ENCODE results near the gene RFLNA. TPM values are rescaled to one million over a fixed set of nuclear protein-coding genes. Genes with fewer than 3 reads are reported as not detected.

Gene RFLNA
- polyA plus RNA-seq, 1 donor from 2014 or later, result 9.6 TPM

DNA sequence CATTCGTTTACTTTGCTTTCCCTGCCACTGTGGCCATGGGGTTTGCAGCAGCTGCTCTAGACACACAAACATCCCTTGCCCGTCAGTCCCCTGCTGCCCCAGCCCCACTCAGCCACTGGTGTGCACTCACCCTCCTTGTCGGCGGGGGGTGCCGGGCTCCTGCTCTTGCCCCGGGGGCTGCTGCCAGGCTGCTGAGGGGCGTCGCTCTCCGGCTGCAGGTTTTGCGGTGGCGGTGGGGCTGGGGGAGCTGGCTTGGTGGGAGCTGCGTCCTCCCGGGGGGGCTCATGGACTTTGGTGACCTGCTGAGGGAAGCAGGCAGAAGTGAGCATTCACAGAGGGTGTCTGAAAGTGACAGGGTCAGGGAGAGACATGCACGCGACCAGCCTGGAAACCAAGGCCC lies 67.1 kb downstream of the RFLNA start:
- Histone ChIP-seq H4K20me1 (ENCODE audit: insufficient read depth) (no peaks in the 10 kb centered on the region), H3K9me3 (ENCODE audit: low read length) (no peaks in the 10 kb centered on the region), H3K4me2 (ENCODE audit: low read length) (no peak overlapping the region), H3K9me2 (ENCODE audit: insufficient read depth, low read length) (no peaks in the 10 kb centered on the region), H3K4me3 (ENCODE audit: low read length) (no peak overlapping the region), H2AFZ (ENCODE audit: low read depth, low read length) (no peak overlapping the region), H3K9ac (ENCODE audit: low read length) (no peak overlapping the region), H3K79me2 (replicated peaks; ENCODE audit: insufficient read depth, low read length) (no peaks in the 10 kb centered on the region), H3F3A (ENCODE audit: insufficient read depth, low read length, poor library complexity, severe bottlenecking) (no peaks in the 10 kb centered on the region), H3K27ac (ENCODE audit: low read length) (no peak overlapping the region), H3K36me3 (ENCODE audit: insufficient read depth, low read length) (no peaks in the 10 kb centered on the region), H3K27me3 (ENCODE audit: insufficient read depth, low read depth, low read length) (no peaks in the 10 kb centered on the region)
- TF ChIP-seq, protein P1, sequence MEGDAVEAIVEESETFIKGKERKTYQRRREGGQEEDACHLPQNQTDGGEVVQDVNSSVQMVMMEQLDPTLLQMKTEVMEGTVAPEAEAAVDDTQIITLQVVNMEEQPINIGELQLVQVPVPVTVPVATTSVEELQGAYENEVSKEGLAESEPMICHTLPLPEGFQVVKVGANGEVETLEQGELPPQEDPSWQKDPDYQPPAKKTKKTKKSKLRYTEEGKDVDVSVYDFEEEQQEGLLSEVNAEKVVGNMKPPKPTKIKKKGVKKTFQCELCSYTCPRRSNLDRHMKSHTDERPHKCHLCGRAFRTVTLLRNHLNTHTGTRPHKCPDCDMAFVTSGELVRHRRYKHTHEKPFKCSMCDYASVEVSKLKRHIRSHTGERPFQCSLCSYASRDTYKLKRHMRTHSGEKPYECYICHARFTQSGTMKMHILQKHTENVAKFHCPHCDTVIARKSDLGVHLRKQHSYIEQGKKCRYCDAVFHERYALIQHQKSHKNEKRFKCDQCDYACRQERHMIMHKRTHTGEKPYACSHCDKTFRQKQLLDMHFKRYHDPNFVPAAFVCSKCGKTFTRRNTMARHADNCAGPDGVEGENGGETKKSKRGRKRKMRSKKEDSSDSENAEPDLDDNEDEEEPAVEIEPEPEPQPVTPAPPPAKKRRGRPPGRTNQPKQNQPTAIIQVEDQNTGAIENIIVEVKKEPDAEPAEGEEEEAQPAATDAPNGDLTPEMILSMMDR (IDR thresholded peaks at IDR 0.05; ENCODE audit: poor library complexity, severe bottlenecking), result no peak
- TF ChIP-seq EP300 (conservative IDR thresholded peaks at IDR 0.05; ENCODE audit: poor library complexity, severe bottlenecking) (no peak), RAD21 (conservative IDR thresholded peaks at IDR 0.05) (no peak), TAF1 (IDR thresholded peaks at IDR 0.05; ENCODE audit: low read depth) (no peak), MXI1 (conservative IDR thresholded peaks at IDR 0.05; ENCODE audit: poor library complexity, severe bottlenecking) (no peak), POLR2AphosphoS5 (IDR thresholded peaks at IDR 0.05) (no peak), EZH2 (IDR thresholded peaks at IDR 0.05; ENCODE audit: borderline replicate concordance, insufficient read depth, low read length, poor library complexity, severe bottlenecking) (no peak), SMC3 (conservative IDR thresholded peaks at IDR 0.05; ENCODE audit: poor library complexity) (no peak)
- TF ChIP-seq, protein P2, sequence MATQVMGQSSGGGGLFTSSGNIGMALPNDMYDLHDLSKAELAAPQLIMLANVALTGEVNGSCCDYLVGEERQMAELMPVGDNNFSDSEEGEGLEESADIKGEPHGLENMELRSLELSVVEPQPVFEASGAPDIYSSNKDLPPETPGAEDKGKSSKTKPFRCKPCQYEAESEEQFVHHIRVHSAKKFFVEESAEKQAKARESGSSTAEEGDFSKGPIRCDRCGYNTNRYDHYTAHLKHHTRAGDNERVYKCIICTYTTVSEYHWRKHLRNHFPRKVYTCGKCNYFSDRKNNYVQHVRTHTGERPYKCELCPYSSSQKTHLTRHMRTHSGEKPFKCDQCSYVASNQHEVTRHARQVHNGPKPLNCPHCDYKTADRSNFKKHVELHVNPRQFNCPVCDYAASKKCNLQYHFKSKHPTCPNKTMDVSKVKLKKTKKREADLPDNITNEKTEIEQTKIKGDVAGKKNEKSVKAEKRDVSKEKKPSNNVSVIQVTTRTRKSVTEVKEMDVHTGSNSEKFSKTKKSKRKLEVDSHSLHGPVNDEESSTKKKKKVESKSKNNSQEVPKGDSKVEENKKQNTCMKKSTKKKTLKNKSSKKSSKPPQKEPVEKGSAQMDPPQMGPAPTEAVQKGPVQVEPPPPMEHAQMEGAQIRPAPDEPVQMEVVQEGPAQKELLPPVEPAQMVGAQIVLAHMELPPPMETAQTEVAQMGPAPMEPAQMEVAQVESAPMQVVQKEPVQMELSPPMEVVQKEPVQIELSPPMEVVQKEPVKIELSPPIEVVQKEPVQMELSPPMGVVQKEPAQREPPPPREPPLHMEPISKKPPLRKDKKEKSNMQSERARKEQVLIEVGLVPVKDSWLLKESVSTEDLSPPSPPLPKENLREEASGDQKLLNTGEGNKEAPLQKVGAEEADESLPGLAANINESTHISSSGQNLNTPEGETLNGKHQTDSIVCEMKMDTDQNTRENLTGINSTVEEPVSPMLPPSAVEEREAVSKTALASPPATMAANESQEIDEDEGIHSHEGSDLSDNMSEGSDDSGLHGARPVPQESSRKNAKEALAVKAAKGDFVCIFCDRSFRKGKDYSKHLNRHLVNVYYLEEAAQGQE (IDR thresholded peaks at IDR 0.05; ENCODE audit: borderline replicate concordance), result no peak

DNA sequence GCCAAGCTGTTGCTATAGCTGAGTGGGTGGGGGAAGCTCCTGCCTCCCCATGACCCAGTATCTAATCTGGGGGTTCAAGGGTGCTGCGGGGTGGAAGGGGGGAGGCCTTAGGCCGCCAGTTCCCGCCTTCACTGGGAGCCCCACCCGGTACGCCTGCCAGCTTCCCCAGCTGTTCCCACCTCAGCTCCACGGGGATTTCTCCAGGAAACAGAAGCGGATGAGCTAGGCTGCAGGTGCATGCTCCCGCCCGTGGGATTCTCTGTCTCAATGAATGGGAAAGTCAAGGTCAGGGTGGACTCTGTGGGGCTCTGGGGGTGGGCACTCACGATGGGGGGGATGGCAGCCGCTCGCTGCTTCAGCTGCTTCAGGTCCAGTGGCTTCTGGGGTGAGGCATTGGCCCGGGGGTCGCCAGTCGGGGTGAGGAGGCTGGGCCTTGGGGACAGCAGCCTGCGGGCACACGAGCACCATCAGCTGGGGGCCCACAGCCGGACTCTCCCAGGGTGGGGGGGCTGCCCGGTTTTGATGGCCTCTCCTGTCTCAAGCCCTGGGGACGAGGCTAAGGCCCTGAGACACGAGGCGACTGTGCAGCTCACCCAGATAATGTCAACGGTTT lies 68.6 kb downstream of the RFLNA start:
- Histone ChIP-seq H3K4me3 (ENCODE audit: low read length) (no peak overlapping the region), H3K36me3 (ENCODE audit: insufficient read depth, low read length) (no peaks in the 10 kb centered on the region), H3K9me2 (ENCODE audit: insufficient read depth, low read length) (no peaks in the 10 kb centered on the region), H2AFZ (ENCODE audit: low read depth, low read length) (no peak overlapping the region), H3K27me3 (ENCODE audit: insufficient read depth, low read depth, low read length) (no peaks in the 10 kb centered on the region), H3K4me2 (ENCODE audit: low read length) (no peak overlapping the region), H3K79me2 (replicated peaks; ENCODE audit: insufficient read depth, low read length) (no peaks in the 10 kb centered on the region), H3F3A (ENCODE audit: insufficient read depth, low read length, poor library complexity, severe bottlenecking) (no peaks in the 10 kb centered on the region), H4K20me1 (ENCODE audit: insufficient read depth) (no peaks in the 10 kb centered on the region), H3K27ac (ENCODE audit: low read length) (no peak overlapping the region), H3K9ac (ENCODE audit: low read length) (no peak overlapping the region), H3K9me3 (ENCODE audit: low read length) (no peaks in the 10 kb centered on the region)
- TF ChIP-seq POLR2AphosphoS5 (IDR thresholded peaks at IDR 0.05) (no peak), EZH2 (IDR thresholded peaks at IDR 0.05; ENCODE audit: borderline replicate concordance, insufficient read depth, low read length, poor library complexity, severe bottlenecking) (no peak)
